ENCODE data around the gene HNRNPR. TPM values are rescaled to one million over a fixed set of nuclear protein-coding genes. Genes with fewer than 3 reads are reported as not detected.

The HNRNPR gene
- total and polyA plus RNA-seq, 2 of the 8 experiments (the other 6 are each of a cell fraction or from before 2014, with no cell fraction given) = 110 to 214 TPM

GRCh38 chr1:23393706-23394105 lies 49.6 kb upstream of the HNRNPR start:
- Histone ChIP-seq H3K9me3 (ENCODE audit: insufficient read depth in 2 of 2, low read depth in 1 of 2, low read length in 1 of 2) (peaks cover 4 to 8% of the 10 kb centered on the region in 2 experiments; a peak in 2 of 4 replicates), H3K23me2 (ENCODE audit: low read depth, low read length) (peaks cover 10% of the 10 kb centered on the region), H4K8ac (ENCODE audit: extremely low read depth, insufficient read depth, low read length) (no peak overlapping the region), H3K23ac (ENCODE audit: insufficient read length) (no peak overlapping the region), H3K36me3 (ENCODE audit: control insufficient read depth in 2 of 4, insufficient read depth in 4 of 4, low read length in 3 of 4) (no peaks in the 10 kb centered on the region), H2BK20ac (ENCODE audit: low read length) (no peak overlapping the region), H2AFZ (ENCODE audit: low read length) (no peak overlapping the region), H3K79me1 (ENCODE audit: low read depth, low read length) (0 out of 2 replicates have a peak, but pooled peaks cover 3% of the 10 kb centered on the region), H4K20me1 (replicated peaks in 1 of 2; ENCODE audit: control insufficient read depth in 1 of 2, insufficient read depth in 2 of 2, low read length in 2 of 2) (peaks cover 4 to 10% of the 10 kb centered on the region in 2 experiments), H3K4me3 (ENCODE audit: extremely low read depth in 1 of 4, insufficient read depth in 2 of 4, low read depth in 3 of 4, low read length in 4 of 4) (no peak overlapping the region), H4K5ac (ENCODE audit: insufficient read length, low read depth, low read length) (no peak overlapping the region), H3K9ac (replicated peaks in 1 of 4; ENCODE audit: extremely low read depth in 1 of 4, low read depth in 3 of 4, low read length in 3 of 4) (no peak overlapping the region), H3K14ac (ENCODE audit: insufficient read length) (no peak overlapping the region), H3K27ac (ENCODE audit: low read depth, low read length) (no peak overlapping the region), H2AK5ac (ENCODE audit: low read depth, low read length) (no peak overlapping the region), H3K27me3 (replicated peaks in 1 of 4; ENCODE audit: control insufficient read depth in 3 of 4, extremely low read depth in 1 of 4, insufficient read depth in 3 of 4, low read length in 3 of 4) (peaks cover 29 to 81% (median 62%) of the 10 kb centered on the region in 4 experiments), H3K79me2 (ENCODE audit: control insufficient read depth in 1 of 2, insufficient read depth in 2 of 2, low read length in 2 of 2) (no peaks in the 10 kb centered on the region), H2BK15ac (ENCODE audit: low read length) (no peak overlapping the region), H2BK120ac (replicated peaks; ENCODE audit: low read depth, low read length) (no peak overlapping the region), H4K91ac (replicated peaks; ENCODE audit: insufficient read length, low read length) (no peak overlapping the region), H3K4me2 (ENCODE audit: insufficient read depth in 1 of 2, low read depth in 2 of 2, low read length in 2 of 2) (no peak overlapping the region), H3K4me1 (replicated peaks in 1 of 4; ENCODE audit: control insufficient read depth in 3 of 4, insufficient read depth in 4 of 4, low read length in 3 of 4) (peaks cover 0 to 10% (median 4%) of the 10 kb centered on the region in 4 experiments; a peak in 6 of 7 replicates), H2BK5ac (ENCODE audit: low read depth, low read length) (no peak overlapping the region), H2BK12ac (ENCODE audit: low read depth, low read length) (no peak overlapping the region), H3K56ac (replicated peaks; ENCODE audit: insufficient read length, low read depth, low read length) (no peak overlapping the region), H3K18ac (ENCODE audit: extremely low read depth, low read length) (no peak overlapping the region), H3K4ac (replicated peaks; ENCODE audit: insufficient read length, low read depth, low read length) (no peak overlapping the region)
- 99% methylated on average over 15 of the region's 15 CpGs; no CpG with 5 or more reads in 1 of the 2 experiments for WGBS, 2 experiments (ENCODE audit: extremely low coverage in 1 of 2, insufficient coverage in 1 of 2, insufficient read length in 1 of 2, insufficient replicate concordance in 2 of 2, low coverage in 1 of 2, low lambda C conversion rate in 2 of 2, missing lambda C conversion rate in 1 of 2)
- no peak for DNase-seq (ENCODE audit: low read depth in 1 of 2, low spot score in 2 of 2)
- ChIA-PET CTCF (ENCODE audit: partially characterized antibody) (interaction anchor here (0.8 to 3.2 kb wide), 9 partner anchors 8 to 126 kb away, joined by 3 to 26 read pairs (median 3); partner anchors contain the start of gene ZNF436), POLR2A (ENCODE audit: partially characterized antibody) (interaction anchor here (0.9 to 1.8 kb wide), 3 partner anchors 31 to 54 kb away, joined by 3 to 5 read pairs (median 4); partner anchors contain the start of gene HNRNPR)
- FAIRE-seq = no peak
- TF ChIP-seq USF2 (IDR thresholded peaks at IDR 0.05; ENCODE audit: low read length) = no peak
- TF ChIP-seq CBX8 (IDR thresholded peaks at IDR 0.05; ENCODE audit: borderline replicate concordance, low read depth, low read length) = no peak
- no peak for TF ChIP-seq SUZ12 (IDR thresholded peaks at IDR 0.05; ENCODE audit: low read length)
- TF ChIP-seq BCL11A (IDR thresholded peaks at IDR 0.05; ENCODE audit: low read depth in 2 of 2, low read length in 2 of 2) = no peak
- no peak for TF ChIP-seq CREB1 (IDR thresholded peaks at IDR 0.05)
- no peak for TF ChIP-seq POLR2A (IDR thresholded peaks at IDR 0.05; ENCODE audit: control extremely low read depth in 1 of 2, low read depth in 2 of 2, low read length in 2 of 2)
- TF ChIP-seq SIX5 (IDR thresholded peaks at IDR 0.05; ENCODE audit: low read depth, low read length) = no peak
- no peak for TF ChIP-seq CEBPB (IDR thresholded peaks at IDR 0.05; ENCODE audit: low read depth, low read length)
- TF ChIP-seq GABPA (IDR thresholded peaks at IDR 0.05; ENCODE audit: borderline replicate concordance, insufficient read depth, low read length) = no peak
- TF ChIP-seq SP2 (IDR thresholded peaks at IDR 0.05; ENCODE audit: low read length) = no peak
- no peak for TF ChIP-seq ASH2L (IDR thresholded peaks at IDR 0.05; ENCODE audit: low read length)
- TF ChIP-seq RXRA (IDR thresholded peaks at IDR 0.05; ENCODE audit: insufficient read depth, low read depth, low read length) = no peak
- no peak for TF ChIP-seq POU5F1 (IDR thresholded peaks at IDR 0.05; ENCODE audit: low read depth, low read length)
- no peak for TF ChIP-seq MAX (IDR thresholded peaks at IDR 0.05)
